Neutrophil (primary cell): ENCODE measurements around the gene EHBP1.

Experiments
- H3K27ac ChIP-seq: fragments of 200-600 bp; sonication (generic); 2 replicates; pipeline ENCODE4 v1.5.1; 2016; ENCODE audit warnings: mild to moderate bottlenecking, moderate library complexity
- H3K27me3 ChIP-seq: fragments of 200-600 bp; sonication (generic); 2 replicates; pipeline ENCODE4 v1.6.0; 2016; ENCODE audit warnings: mild to moderate bottlenecking
- H3K36me3 ChIP-seq: fragments of 200-600 bp; sonication (generic); 2 replicates; pipeline ENCODE4 v1.5.1; 2017
- H3K4me1 ChIP-seq, 2 experiments: fragments of 200-600 bp in 1 of 2; sonication (generic) in 1 of 2; 1 replicate in 1 of 2; 2 replicates in 1 of 2; pipeline versions ENCODE4 v1.5.1 to v1.6.1; 2013 to 2016; ENCODE audit warnings: low read depth in 1 of 2, low read length in 1 of 2, mild to moderate bottlenecking in 1 of 2, moderate library complexity in 1 of 2; ENCODE audit not compliant: control insufficient read depth in 1 of 2, insufficient read depth in 1 of 2
- H3K4me3 ChIP-seq, 2 experiments: fragments of 200-600 bp in 1 of 2; sonication (generic) in 1 of 2; 1 replicate in 1 of 2; 2 replicates in 1 of 2; pipeline ENCODE4 v1.5.1; 2013 to 2016; ENCODE audit warnings: low read depth in 1 of 2, low read length in 1 of 2, mild to moderate bottlenecking in 1 of 2, moderate library complexity in 1 of 2
- H3K9me3 ChIP-seq: fragments of 200-600 bp; sonication (generic); 2 replicates; pipeline ENCODE4 v1.5.1; 2016
- CTCF ChIP-seq: fragments of 200-600 bp; sonication (generic); IDR thresholded peaks from 2 replicates; pipeline ENCODE4 v1.5.1; 2016; ENCODE audit warnings: antibody characterized with exemption

The EHBP1 gene

DNA sequence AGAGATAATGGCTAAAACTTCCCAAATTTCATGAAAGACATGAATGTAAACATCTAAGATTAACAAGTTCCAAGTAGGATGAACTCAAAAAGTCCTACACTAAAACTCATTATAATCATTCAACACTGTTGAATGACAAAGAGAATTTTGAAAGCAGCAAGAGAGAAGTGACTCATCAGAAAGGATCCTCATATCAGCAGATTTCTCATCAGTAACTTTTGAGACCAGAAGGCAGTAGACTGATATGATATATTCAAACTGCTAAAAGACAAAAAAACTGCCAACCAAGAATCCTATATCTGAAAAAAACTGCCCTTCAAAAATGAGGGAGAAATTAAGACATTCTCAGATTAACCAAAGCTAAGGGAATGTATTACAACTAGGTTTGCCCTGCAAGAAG is 214.6 kb downstream of the EHBP1 start:
- Histone ChIP-seq H3K4me3 (no peak overlapping the region), H3K4me1 (no peaks in the 10 kb centered on the region), H3K27me3 (no peaks in the 10 kb centered on the region), H3K36me3 (no peaks in the 10 kb centered on the region), H3K9me3 (no peaks in the 10 kb centered on the region), H3K27ac (no peak overlapping the region)
- TF ChIP-seq CTCF = no peak

DNA sequence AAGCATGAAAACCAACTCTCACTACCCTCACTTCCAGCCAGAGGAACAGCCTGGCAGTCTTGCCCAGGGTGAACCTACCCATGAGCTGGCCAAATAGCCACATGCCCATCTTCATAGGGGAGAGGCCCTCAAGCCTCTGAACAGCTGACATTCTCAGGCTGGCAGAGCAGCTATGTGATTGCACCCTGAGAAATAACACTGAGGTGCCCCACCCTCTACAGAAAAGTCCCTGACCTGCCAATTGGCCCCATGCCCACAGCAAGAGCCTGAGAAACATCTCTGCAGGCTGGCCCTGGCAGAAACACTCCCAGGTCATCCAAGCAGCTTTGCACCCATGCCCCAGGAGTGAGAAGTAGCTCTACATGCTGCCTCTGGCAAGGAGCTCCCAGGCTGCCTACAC is 217.7 kb downstream of the EHBP1 start:
- no peak overlapping the region for H3K27ac ChIP-seq
- H3K9me3 ChIP-seq = no peaks in the 10 kb centered on the region
- no peak for TF ChIP-seq CTCF
- H3K36me3 ChIP-seq = no peaks in the 10 kb centered on the region
- no peak overlapping the region for H3K4me3 ChIP-seq
- no peaks in the 10 kb centered on the region for H3K4me1 ChIP-seq
- no peaks in the 10 kb centered on the region for H3K27me3 ChIP-seq

DNA sequence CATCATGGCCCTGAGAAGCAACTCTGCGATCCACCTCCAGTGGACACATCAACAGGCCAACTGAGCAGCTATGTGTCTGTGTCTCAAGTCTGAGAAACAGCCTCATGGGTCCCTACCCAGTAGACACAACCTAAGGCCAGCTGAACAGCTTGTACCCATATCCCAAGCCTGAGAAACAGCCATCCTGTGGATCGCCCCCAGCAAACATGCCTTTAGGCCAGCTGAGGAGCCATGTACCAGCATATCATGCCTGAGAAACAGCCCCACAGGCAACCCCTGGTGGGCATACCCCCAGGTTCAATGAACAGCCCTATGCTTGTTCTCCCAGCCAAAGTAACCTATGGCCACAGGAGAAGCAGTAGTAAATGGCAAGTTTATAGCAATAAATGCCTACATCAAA is 218.4 kb downstream of the EHBP1 start:
- Histone ChIP-seq H3K27me3 (no peaks in the 10 kb centered on the region), H3K36me3 (no peaks in the 10 kb centered on the region), H3K4me1 (no peaks in the 10 kb centered on the region), H3K27ac (no peak overlapping the region), H3K9me3 (no peaks in the 10 kb centered on the region), H3K4me3 (no peak overlapping the region)
- TF ChIP-seq CTCF = no peak

- Histone ChIP-seq H3K27me3 (no peaks in the 10 kb centered on the region), H3K36me3 (no peaks in the 10 kb centered on the region), H3K9me3 (no peaks in the 10 kb centered on the region), H3K27ac (no peak overlapping the region), H3K4me1 (no peaks in the 10 kb centered on the region), H3K4me3 (no peak overlapping the region)
- no peak for TF ChIP-seq CTCF
Measured at GRCh38 chr2:62928015-62928414, 222.5 kb downstream of the EHBP1 start.

DNA sequence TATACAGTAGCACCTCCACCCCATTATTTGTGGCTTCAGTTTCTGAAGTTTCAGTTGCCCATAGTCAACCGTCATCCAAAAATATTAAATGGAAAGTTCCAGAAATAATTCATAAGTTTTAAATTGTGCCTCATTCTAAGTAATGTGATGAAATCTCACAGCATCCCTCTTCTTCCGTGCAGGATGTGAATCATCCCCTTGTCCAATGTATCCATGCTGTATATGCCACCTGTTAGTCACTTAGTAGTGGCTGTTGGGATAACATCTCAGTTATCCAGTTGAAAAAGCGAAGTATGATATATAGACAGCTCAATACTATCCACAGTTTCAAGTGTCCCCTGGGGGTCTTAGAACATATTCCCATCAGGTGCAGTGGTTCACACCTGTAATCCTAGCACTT is 226.0 kb downstream of the EHBP1 start:
- Histone ChIP-seq H3K4me3 (no peak overlapping the region), H3K4me1 (no peaks in the 10 kb centered on the region), H3K9me3 (no peaks in the 10 kb centered on the region), H3K27ac (no peak overlapping the region), H3K27me3 (no peaks in the 10 kb centered on the region), H3K36me3 (no peaks in the 10 kb centered on the region)
- no peak for TF ChIP-seq CTCF

DNA sequence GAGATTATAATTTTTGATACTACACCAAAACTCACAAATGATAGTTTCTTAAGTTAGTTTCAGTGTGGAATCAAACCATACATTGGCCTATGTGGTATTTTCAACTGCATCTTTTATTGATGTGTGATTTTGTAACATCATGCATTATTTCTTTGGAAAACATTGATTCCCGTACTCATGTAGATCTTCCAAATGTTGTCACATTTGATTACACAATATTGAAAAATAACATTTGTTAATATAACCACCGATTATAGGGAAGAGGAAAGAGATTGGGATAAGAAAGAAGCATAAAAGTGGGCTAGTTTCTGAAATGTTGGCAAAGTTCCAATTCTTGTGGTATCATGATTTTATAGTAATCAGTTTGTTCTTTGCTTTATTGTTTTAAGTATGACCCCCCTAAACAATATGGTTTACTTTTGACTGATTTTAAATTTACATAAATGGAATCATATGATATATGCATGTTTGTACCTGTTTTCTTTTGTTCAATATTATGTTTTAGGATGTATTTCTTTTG is 227.9 kb downstream of the EHBP1 start:
- H3K36me3 ChIP-seq = no peaks in the 10 kb centered on the region
- no peaks in the 10 kb centered on the region for H3K27me3 ChIP-seq
- no peak for TF ChIP-seq CTCF
- no peak overlapping the region for H3K4me3 ChIP-seq
- H3K27ac ChIP-seq = no peak overlapping the region
- H3K9me3 ChIP-seq = no peaks in the 10 kb centered on the region
- no peaks in the 10 kb centered on the region for H3K4me1 ChIP-seq
